Kasumi-1 (cell line): ENCODE data around the gene FXYD5.
A peak's percentile ranks its signal among the peaks of the same experiment; 100 is the strongest.
"Not testable (repeated sequence)": the region's sequence is repeated elsewhere in the genome, so short reads cannot be mapped to it uniquely, and the experiment has no call there.

Source experiments
- DNase-seq, 2 experiments: peaks; one replicate each; lab custom pipeline; 2025; lab: John Stamatoyannopoulos, UW

FXYD5 gene

GRCh38 chr19:35177377-35178274, 23.1 kb downstream of the FXYD5 start:
- no peak for DNase-seq

GRCh38 chr19:35178701-35179100, 24.2 kb downstream of the FXYD5 start:
- DNase-seq: no peak

- no peak for DNase-seq
Measured at GRCh38 chr19:35179830-35180229, 25.3 kb downstream of the FXYD5 start.

- DNase-seq: no peak
Measured at GRCh38 chr19:35181387-35181786, 26.9 kb downstream of the FXYD5 start.

- DNase-seq: no peak
Measured at GRCh38 chr19:35184267-35184666, 29.7 kb downstream of the FXYD5 start.

GRCh38 chr19:35184884-35185283, 30.3 kb downstream of the FXYD5 start:
- DNase-seq: no peak

- DNase-seq: no peak
Measured at GRCh38 chr19:35194012-35194984, 39.8 kb downstream of the FXYD5 start.

GRCh38 chr19:35195830-35196229, 41.3 kb downstream of the FXYD5 start:
- DNase-seq: no peak

- not testable (repeated sequence) for DNase-seq
Measured at GRCh38 chr19:35196861-35197260, 42.3 kb downstream of the FXYD5 start.

- DNase-seq: no peak
Measured at GRCh38 chr19:35199481-35199880, 44.9 kb downstream of the FXYD5 start.

GRCh38 chr19:35202722-35203688, 48.5 kb downstream of the FXYD5 start:
- DNase-seq: no peak

- peak; percentile 88 to 91 for DNase-seq
Measured at GRCh38 chr19:35204799-35205732, 50.5 kb downstream of the FXYD5 start.

GRCh38 chr19:35205733-35206323, 51.3 kb downstream of the FXYD5 start:
- no peak for DNase-seq

- peak in 1 of 2 experiments; percentile 6 for DNase-seq
Measured at GRCh38 chr19:35206379-35206778, 51.8 kb downstream of the FXYD5 start.

- DNase-seq: no peak
Measured at GRCh38 chr19:35206855-35207254, 52.3 kb downstream of the FXYD5 start.

- DNase-seq: no peak
Measured at GRCh38 chr19:35207391-35207871, 52.9 kb downstream of the FXYD5 start.

- no peak for DNase-seq
Measured at GRCh38 chr19:35208121-35208520, 53.6 kb downstream of the FXYD5 start.

- DNase-seq: no peak
Measured at GRCh38 chr19:35209646-35210045, 55.1 kb downstream of the FXYD5 start.

GRCh38 chr19:35211545-35212230, 57.2 kb downstream of the FXYD5 start:
- peak; percentile 66 to 70 for DNase-seq
